GM21423 (cell line): ENCODE data around the gene ZIM2.
"Not testable (repeated sequence)": the region's sequence is repeated elsewhere in the genome, so short reads cannot be mapped to it uniquely, and the experiment has no call there.

ENCODE experiments used
- ATAC-seq: cut with Tn5 transposase; IDR thresholded peaks from one replicate; pipeline ENCODE4 v1.9.1; 2021; ENCODE audit warnings: mild to moderate bottlenecking, moderate library complexity; ENCODE audit not compliant: unreplicated experiment

ZIM2 gene

DNA sequence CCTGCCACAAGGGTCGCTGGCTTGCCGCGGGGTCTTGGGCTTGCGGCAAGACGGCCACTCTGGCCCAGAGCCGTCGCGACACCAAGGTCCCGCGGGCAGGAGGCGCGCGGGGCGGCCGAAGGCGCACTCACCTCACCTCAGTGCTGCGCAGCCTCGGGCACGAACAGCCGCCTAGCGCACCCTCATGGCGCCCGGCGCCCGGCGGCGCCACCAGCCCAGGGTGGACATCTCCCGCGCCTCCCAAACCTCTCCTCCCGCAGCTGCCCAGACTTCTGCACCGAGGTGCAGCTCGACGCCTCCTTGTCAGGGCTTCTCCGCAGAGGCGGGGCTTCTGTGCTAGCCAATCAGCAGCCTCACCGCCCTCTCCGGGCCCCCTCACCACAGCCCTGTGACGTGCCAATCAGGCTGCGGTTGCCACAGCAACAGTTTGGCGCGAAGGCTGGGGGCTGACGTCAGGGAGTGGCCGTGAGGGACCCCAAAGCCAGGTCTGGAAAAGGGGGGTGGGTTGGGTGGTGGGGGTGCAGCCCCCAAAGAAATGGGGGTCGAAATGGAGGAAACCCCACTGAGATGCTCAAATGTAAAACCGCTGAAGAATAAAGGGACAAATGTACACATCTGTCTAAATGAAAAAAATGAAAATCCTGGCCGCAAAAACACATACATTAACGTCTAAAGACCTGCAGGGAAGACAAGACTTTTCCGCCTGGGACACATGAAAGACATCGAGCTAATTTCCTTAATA is at the start of gene ZIM2, which contains the start of gene PEG3:
ZIM2 (minus strand) TSS at position 276 of the 742 bp plus-strand sequence. CDS start 16,449 bp downstream, outside the sequence.
PEG3 (minus strand) TSS at position 276 of the 742 bp plus-strand sequence. CDS start 16,071 bp downstream, outside the sequence.
- no peak for ATAC-seq

DNA sequence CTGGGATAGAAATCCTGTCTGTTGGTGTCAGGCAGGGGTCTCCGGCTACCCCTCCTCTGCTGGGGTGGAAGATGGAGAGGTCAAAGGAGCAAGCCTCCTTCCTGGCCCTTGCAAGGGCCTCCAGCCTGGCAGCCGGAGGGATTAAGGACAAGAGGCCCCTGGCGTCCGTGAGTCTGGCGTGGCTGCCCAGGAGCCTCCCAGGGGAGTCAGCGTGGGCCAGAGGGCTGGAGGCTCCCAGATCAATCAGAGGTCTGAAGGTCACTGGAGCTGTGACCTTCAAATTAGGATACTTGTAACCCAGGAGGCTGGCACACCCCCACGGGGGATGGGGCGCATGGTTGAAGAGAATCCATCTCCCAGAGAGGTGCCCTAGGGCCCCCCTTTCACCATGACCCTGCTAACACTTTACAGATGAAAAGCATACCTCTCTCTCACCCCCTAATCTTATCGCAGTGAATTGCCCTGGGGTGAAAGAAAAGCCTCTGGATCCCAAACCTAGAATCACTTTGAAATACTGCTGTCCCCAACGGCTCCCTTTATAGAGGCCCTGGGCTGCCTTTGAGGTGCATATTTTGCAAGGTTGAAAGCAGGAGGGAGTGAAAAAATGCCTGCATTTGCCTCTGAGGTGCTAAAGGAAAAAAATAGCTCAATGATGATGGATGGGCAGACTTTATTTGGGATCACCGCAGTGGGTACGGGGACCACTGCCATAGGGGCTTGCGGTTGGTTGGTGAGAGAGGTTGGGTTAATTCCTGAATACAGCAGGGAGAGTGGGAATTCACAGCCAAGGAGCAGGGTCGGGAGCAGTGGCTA is 44.9 kb upstream of the ZIM2 start:
- ATAC-seq, result no peak

DNA sequence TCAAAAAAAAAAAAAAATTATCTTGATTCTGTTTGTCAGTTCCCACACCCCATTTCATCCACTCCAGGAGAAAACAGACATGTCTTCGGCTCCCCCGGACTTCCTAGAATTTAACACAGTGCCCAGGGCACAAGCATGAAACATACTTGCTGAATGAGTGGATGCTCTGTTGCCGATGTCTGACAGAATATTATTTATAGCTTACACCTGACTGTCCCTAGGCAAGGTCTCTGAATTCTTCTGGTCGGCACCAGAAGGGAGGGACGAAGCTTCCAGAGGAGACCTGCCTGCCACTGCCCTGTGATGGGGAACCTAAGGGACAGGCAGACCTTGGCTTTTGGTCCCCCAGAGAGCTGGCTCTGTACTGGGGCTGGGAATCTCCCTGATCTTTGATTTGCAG is 43.9 kb upstream of the ZIM2 start:
- no peak for ATAC-seq

DNA sequence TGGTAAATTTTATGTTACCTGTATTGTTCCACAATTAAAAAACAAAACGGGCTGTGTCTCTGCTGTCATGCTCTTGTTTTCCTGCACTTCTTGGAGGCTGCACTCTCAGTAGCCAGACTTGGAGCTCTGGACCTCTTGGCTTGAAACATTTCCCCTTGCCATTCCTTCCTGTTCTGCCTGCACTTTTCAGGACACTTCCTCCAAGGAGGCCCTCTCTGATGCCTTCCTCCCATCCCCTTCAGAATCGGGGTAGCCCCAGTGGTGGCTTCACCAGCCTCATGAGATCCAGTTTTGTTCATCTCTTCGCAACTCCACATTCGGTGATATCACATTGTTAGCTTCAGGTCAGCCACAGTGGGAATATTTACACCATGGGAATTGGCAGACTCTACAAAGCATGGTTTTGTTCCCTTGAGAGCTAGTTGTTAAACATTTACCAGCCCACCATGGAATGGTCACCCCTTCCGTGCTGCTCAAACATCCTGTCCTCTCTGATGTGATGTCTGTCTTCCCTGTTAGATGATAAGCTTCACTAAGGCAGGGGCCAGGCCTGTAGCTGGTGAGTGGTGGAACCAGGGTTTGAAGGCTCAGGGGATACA is 40.2 kb upstream of the ZIM2 start:
- ATAC-seq, result no peak

DNA sequence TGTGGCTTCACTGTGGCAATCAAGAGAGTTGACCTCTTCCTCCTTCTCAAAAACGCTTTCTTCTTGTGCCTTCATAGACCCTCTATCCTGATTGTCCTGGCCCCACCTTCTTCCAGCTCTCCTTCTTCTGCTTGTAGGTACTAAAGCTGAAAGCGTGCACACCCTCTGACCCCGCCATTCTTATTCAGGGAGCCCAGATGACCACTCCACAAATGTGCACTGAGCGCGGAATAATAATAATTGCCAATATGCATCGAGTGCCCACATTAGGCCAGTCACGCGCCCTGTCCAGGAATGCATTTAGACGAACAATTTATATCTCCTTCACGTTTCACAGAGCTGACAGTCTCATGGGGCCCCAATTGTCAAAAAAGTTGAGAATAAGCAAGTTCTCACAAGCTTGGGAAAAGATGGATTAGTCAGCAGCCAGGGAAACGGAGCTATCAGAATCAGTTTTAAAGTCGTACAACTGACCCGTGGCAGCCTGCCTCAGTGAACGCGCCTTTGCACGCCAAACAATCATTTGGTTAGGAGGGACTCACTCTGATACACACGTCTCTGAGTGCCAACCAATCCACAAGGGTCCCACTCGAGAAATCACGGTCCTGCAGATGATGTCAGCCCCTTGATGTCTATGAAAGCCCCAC is 36.7 kb upstream of the ZIM2 start:
- ATAC-seq, result no peak

DNA sequence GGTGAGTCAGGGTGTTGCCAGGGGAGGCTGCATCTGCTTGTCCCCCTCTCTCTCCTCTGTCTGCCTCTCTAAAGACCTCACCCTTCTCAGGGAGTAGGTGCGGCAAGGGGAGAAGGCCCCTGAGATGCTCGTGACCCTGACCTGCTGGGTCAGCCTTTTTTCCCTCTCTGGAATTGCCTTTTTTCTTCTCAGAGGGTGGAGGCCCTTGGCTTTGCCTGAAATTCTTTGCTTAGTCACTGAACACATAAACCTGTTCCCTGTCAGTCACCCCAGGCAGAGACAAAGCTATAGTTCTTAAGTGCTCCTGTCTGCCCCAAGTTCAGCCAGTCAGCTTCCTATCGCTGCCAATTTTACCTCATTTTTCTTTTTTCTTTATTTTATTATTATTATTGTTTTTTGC is 35.2 kb upstream of the ZIM2 start:
- no peak for ATAC-seq

DNA sequence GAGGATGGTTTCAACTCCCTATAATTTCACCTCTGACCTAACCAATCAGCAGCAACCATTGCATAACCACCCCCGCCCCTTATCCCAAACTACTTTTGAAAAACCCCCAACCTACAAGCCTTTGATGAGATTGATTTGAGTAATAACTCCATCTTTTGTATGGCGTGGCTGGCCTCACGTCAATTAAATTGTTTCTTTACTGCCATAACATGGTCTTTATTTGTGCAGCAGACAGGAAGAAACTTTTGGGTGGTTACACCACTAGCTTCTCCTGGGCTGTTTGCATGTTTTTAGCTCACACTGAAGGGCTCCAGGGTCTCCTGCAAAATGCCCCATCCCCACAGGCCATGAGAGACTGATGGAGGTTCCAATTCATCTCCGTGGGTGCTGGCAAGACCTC is 34.0 kb upstream of the ZIM2 start:
- ATAC-seq, result no peak

DNA sequence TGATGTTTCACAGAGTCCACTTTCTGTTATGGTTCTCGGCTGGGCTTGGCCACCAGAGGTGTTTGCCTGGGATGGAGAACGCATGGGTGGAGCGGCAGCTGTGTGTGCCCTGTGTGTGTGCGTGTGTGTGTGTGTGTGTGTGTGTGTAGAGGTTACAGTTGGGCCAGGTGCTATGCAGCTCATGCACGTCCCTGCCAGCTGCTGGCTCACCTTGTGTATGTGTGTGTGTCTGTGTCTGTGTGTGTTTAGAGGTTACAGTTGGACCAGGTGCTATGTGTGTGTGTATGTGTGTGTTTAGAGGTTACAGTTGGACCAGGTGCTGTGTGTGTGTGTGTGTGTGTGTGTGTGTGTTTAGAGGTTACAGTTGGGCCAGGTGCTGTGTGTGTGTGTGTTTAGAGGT is 33.0 kb upstream of the ZIM2 start:
- ATAC-seq, result no peak

DNA sequence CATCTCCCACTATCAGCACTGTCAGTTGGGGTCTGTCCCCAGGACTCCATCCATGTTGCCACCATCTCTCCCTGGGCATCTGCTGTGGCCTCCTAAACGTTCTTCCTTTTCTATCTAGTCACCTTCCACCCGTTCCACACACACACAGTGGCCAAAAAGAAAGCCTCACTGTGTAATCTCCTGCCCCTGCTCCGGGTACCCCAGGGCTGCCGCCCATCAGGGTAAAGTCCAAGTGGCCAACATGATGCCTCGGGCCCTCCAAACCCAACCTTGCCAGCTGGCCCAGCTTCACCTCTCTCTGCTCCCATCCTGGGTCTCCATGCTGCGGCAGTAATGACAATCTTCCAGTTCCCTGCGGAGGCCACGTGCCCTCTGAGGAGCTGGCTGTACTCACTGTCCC is 29.4 kb upstream of the ZIM2 start:
- ATAC-seq, result no peak

DNA sequence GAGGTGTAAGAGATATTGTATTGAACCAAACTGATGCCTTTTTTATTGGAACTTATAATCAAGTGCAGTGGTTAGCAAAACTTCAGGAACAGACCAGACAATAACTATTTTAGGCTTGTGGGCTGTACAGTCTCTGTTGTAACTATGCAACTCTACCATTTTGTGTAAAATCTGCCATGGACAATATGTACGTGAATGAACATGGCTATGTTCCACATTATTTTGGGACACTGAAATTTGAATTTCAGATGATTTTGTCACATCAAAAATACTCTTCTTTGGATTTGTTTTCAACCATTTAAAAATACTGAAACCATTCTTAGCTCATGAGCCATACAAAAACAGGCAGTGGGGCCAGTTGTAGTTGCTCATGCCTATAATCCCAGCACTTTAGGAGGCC is 27.9 kb upstream of the ZIM2 start:
- ATAC-seq, result no peak

DNA sequence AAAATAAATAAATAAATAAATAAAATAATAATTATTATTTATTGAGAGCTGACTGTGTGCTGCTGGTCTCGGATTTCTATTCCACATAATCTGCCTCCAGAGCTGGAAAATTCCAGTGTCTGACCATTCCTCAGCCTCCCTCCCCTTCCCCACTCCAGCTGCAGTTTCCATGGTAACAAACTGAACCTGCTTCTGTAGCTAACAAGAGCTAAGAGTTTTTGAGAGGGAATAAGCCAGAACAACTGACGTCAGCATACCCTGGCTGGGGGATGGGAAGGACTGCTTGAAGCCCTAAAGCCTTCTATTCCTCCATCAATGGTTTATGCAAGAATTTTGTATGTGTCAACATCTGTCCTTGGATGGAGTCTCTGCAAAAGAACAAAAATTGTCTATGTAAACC is 26.0 kb upstream of the ZIM2 start:
- no peak for ATAC-seq

DNA sequence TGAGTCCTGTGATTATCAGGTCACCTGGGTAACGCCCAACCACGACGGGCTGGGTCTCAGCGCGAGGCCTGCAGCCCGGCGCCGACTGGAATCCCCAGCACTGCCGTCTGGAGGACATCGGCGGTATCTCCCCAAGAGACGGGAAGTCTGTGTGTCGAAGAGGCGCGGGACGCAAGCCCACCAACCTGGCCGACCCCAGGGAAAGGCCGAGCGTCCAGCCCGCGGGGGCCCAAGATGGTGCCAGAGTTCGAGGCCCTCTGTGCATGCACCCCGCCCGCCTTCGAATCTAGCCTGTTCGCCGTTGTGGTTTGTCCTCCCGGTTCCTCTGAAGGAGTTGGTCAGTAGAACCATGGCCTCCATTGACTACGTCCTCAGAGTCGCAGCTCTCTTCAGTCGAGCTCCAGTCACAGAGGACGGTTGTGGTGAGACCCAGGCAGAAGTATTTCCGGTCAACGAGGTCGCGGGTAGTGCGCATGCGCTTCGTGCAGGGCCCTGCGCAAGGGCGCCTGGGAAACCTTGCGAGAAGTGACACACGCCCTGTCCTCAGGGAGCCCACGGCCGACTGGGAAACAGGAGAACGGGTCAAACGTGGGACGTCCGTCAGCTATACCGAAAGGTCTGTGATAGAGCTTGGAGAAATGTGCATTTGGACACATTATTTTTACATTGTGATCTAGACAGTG is 24.1 kb upstream of the ZIM2 start:
- no peak for ATAC-seq

DNA sequence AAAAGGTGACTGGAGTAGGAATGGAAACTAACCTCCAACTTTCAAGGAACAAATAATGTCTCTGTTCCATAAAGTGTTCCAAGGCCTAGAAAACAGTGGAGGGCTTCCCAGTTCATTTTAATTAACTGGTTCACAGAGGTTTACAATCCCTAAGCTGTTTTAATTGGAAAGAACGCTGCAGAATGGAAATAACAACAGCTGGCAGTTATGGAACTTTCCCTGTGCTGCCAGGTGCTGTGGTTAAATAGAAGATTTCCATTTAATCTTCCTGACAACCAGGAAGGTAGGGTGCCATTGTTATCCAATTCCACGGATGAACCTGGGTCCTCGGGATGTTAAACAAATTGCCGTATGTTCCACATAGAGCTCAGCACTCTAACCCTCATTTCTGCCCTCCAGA is 22.2 kb upstream of the ZIM2 start:
- ATAC-seq, result no peak

DNA sequence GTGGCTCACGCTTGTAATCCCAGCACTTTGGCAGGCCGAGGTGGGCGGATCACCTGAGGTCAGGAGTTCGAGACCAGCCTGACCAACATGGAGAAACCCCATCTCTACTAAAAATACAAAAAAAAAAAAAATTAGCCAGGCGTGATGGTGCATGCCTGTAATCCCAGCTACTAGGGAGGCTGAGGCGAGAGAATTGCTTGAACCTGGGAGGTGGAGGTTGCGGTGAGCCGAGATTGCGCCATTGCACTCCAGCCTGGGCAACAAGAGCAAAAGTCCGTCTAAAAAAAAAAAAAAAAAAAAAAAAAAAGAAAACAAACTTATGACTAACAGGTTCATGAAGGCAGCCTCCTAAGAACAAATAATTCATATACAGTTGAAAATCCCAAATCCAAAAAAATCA is 19.9 kb upstream of the ZIM2 start:
- ATAC-seq, result not testable (repeated sequence)

DNA sequence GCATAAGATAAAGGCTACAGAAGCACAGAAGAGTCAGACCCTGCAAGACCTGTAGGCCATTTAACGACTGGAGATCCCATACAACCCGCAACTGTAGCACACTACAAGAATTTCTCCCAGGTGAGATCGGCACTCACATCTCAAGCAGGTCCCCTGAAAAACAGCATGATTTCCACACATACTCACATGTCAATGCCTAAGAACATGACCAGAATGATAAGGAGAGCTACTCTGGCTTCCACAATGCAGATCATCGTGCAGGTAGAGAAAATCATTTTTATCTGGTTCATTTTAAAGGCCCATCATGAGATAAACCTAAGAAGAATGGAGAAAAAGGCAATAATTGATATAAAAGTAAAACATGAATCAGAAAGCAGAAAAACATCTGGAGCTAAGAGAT is 17.5 kb upstream of the ZIM2 start:
- ATAC-seq, result no peak

DNA sequence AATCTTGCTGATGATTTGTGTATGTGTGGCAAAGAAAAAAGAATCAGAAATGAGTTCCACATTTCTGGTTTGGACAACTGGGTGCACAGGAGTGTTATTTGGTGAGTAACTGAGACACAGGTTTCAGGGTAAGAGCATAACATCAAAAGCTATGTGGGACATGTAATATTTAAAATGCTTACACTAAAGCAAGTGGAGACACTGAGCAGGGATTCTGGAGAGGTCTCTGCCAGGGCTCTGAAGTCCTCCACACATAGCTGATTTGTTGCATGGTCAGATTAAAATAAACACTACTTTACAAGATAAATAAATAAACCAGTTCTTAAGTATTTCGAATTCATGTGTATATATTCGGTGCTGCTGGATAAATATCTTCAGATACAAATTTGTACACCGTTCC is 16.3 kb upstream of the ZIM2 start:
- ATAC-seq, result no peak

DNA sequence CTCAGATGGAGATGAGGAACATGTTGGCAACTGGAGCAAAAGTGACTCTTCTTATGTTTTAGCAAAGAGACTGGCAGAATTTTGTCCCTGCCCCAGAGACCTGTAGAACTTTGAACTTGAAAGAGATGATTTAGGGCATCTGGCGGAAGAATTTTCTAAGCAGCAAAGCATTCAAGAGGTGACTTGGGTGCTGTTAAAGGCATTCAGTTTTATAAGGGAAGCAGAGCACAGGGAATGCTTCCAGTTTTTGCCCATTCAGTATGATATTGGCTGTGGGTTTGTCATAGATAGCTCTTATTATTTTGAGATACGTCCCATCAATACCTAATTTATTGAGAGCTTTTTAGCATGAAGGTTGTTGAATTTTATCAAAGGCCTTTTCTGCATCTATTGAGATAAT is 11.8 kb upstream of the ZIM2 start:
- not testable (repeated sequence) for ATAC-seq

DNA sequence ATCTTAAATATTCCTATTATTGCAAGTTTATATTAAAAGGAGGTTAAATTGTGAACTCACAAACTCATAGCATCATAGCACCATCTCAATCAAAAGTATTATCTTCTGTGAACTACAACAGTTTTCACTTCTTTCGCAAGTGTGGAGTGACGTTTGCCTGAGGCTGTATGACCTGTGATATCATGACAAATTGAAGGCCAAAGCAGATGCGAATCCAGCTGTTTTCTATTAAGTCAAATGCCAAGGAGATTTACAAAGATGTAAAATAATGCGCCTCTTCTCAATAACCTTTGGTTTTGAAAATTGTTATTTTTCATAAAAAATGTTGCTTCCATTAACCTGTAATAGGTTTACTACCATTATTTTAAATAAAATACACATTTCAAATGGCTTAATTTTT is 7.6 kb upstream of the ZIM2 start:
- ATAC-seq, result no peak

DNA sequence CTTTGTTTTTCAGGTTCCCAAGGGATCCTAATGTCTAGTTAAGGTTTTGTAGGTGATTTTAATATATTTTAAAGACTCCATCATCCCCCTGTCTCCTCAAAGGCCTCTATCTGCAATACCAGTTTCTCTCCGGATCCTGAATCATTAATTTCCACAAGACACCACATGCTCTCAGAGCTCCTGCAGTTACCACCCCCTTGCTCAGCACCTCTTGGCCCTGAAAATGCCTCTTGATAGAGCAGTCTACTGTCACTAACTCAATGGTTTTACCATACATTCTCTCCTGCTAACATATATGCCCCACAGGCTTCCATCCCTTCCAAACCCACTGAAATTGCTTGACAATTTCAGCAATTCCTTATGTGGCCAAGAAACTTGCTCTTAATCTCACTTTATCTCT is 1.9 kb upstream of the ZIM2 start:
- no peak for ATAC-seq

DNA sequence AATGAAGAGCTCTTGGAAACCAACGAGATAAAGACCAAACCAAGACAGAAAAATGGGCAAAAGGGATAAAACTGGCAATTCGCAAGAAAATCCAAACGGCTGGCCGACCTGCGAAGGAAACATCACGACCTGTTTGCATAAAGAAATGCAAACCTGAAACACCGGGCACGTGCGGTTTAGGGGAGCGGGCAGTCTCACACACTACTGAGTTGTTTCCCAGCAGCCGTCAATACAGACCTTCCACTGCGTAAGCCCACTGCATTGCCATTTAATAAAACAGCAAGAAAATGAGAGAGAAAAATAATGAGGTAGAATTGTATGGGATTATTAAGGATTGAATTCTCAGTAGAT is 642 bp upstream of the ZIM2 start:
- no peak for ATAC-seq
